Measurements from ENCODE around the gene RAB43.
A peak's percentile ranks its signal among the peaks of the same experiment; 100 is the strongest.
"Not testable (repeated sequence)": the region's sequence is repeated elsewhere in the genome, so short reads cannot be mapped to it uniquely, and the experiment has no call there.

The RAB43 gene

DNA sequence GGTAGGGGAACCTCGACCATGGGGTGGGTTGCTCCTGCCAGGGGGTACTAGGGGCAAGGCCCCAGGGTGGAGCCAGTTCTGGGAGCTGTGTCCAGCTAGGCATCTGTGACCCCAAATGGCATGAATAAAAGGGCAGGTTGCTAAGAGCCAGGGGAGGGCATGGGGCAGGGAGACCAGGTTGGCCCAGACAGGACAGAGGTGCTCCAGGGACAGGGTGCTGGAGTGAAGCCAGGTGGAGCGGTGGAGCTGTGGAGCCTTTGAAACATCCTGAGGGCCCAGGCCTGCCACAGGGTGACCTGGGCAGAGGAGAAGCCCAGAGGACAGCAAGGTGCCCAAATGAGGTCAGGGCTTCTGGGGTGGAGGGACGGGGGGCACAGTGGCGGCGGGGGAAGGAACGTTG is 33.3 kb downstream of the RAB43 start:
- DNase-seq (ENCODE audit: low spot score) = not testable (repeated sequence)

DNA sequence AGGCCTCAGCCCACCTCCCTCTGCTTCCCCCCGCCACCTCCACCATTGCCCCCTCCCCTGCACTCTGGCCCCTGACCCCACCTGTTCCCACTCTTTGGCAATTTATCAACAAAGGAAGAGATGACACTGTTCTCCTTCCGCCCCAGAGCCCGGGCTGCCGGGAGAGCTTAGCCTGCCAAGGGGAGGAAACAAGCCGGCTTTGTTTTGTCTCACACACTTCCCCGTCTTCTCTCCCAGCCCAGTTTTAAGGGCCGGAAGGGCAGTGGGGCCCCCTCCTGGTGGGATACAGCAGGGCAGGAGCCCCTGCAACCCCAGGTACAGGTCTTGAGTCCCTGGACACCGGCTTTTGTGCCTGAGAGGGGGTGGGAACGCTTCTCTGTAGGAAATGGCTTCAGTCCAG is 33.7 kb downstream of the RAB43 start:
- DNase-seq (ENCODE audit: low spot score) = not testable (repeated sequence)

DNA sequence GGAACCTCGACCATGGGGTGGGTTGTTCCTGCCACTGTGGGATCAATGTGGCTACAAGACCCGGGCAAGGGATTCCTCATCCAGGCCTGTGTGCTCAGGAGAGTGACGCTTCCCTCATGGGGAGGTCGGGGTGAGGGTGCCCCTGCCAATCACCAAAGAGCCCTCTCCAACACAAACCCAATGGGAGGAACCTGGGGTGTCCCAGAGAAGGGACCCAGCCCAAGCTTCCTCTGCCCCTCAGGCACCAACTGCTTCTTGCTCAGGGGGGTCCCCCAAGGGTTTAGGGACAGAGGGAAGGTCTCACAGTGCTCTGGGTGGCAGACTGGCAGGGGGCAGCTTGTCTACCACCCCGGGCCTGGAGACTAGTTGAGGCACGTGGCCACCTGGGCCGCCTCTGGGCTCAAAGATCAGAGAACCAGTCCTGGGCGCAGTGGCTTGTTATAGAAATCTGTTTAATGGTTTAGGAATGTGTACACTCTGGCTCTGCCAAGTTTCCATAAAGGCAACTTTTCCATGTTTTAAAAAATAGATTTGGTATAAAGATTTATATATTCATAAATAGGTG is 34.4 kb downstream of the RAB43 start:
- peak; percentile 73 for DNase-seq (ENCODE audit: low spot score)

DNA sequence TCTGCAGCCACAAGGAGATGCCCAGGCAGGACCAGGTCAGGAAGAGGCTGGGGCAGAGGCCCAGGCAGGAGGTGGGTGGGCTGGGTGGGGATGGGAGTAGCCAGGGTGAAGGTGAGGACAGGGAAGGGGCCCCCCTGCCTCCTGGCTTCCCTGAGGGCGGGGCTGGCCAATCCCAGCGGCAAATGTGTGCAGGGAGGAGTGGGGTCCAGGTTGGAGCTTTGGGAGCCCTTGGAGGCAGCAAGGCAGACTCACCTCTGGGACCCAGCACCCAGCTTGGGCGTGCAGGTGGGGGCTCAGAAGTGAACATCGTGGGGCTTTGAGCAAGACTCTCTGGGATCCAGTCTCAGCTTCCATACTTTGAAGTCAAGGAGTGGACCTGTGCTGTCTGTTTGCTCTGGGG is 35.8 kb downstream of the RAB43 start:
- no peak for DNase-seq (ENCODE audit: low spot score)

DNA sequence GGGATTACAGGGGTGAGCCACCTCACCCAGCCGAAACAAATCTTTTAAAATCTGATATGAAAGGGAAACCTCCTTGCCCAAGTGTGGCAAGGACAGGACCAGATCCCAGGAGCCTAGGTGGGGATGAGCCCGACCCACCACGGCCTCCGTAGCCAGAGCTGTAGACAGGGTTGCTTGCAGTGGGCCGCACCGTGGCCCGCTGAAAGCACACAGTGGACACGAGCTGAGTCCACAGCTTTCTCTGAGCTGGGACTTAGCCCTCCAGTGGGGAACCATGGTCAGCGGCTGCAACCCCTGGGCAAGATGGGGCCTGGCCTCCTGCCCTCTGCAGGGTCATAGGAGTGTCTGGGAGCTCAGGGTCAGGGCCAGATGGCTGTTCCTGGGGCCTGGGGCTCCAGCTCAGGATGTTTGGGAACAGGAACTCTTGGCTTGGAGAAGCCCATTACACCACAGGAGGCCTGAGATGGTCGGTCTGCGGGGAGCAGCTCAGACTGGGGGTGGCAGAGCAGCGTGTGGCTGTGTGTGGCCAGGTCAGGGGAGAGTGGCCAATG is 36.4 kb downstream of the RAB43 start:
- DNase-seq (ENCODE audit: low spot score) = no peak

DNA sequence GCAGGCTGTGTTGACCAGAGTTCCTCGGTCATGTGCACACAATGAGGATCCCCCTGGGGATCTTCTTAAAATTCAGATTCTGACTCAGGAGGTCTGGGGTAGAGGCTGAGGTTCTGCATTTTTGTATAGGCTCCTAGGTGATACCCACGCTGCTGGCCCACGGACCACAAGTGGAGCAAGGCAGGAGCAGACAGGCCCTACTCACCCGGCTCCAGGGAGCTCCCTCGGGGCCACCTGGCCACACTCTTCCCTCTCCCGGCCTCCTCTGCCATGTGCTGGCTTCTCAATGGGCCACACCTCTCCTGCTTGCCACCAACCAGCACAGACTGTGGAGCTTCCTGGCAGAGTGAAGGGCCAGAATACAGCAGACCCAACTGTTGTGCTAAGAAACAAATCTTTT is 37.1 kb downstream of the RAB43 start:
- DNase-seq (ENCODE audit: low spot score) = no peak

DNA sequence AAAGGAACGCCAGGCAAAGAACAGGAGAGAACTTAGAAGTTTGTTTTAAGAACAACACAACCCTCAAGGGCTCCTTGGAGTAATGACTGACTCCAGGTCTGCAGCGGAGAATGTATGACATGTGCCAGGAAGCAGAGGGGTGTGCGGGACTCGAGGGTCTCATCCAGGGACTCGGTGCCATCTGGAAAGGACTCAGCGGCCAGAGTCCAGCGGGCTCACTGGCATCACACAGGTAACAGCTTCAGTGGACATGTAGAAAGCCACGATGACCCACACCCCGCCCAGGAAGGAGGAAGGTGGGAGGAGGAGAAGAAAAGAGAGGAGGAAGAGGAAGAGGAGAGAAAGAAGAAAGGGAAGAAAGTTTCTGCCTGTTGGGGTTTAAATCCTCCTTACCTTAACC is 39.6 kb downstream of the RAB43 start:
- no peak for DNase-seq (ENCODE audit: low spot score)

DNA sequence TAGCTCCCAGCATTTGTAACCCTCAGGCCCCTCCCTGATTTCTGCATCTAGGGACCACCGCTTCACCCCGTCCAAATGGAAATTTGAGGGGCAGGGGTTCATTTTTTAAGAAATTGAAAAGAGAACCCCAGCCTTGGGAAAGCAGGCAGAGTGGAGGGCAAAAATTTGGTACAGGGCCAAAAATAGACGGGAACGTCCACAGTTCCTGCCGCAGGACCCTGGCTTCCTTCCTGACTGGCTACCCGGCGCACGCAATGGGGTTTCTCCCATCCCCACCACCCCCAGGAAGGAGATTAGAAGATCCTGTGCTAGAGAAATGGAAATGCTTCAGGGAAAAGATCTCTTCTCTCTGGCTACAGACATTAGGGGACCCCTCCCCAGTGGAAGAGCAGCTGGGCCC is 40.1 kb downstream of the RAB43 start:
- DNase-seq (ENCODE audit: low spot score) = no peak

DNA sequence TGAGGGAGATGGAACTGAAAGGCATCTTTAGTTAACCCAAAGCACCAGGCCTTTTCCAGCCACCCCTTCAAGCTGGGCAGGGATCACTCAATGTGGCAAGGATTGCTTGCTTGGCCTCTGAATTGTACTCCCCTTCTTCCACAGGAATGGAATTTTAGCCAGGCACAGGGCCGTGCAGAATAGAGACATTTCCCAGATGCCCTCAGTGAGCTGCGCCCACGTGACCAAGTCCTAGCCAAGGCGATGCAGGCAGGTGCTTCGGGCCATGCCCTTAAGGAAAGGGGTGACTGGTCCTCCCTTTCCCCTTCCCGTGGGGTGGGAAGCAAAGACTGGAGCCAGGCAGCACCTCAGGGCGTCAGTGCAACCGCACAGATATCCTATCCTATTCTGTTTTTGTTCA is 43.1 kb downstream of the RAB43 start:
- no peak for DNase-seq (ENCODE audit: low spot score)

DNA sequence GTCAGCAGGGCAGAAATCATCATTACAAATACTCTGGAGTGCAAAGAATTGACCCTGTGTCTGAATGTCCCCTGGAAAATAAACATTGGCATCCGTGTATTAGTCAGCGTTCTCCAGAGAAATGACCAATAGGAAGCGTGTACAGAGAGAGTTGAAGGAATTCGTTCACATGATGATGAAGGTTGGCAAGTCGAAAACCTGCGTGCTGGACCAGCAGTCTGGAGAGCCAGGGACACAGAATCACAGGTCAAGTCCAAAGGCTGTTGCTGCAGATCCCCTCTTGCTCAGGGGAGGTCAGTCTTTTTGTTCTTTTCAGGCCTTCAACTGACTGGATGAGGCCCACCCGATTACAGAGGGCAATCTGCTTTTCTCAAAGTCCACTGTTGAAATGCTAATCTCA is 44.4 kb downstream of the RAB43 start:
- no peak for DNase-seq (ENCODE audit: low spot score)

DNA sequence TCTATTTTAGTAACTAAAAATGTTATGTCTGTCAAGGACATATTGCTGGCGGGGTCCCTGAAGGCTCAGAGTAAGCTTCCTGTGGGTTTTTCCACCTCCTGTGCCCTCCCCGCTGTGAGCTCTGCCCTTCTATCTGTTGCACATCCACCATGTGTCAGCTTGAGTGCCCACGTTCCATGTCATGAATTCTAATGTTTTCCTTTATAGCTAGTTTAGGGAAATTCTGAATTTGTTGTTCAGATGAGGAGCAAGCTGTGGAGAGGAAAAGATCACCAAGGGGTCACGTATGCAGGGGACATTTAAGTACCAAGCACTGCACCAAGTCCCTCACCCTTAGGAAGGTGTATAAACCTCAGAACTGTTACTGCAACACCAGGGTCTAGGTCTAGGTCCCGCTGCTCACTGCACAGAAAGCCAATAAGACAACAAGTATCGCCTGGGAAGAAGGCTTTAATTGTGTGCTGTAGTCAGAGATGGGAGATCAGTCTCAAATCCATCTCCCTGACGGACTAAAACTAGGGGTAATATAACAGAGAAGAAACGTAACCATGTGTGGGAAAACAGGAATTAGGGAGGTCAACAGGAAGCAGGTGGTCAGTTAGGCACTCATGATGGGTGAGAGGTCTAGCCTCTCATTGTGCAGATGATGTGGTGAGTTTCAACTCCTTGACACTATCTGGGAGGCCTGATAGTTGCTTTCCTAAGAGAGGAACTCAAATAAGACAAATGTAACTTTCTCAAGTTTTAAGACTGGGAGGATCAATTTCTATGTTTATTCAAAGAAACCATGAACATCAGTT is 51.3 kb downstream of the RAB43 start:
- DNase-seq (ENCODE audit: low spot score) = no peak

DNA sequence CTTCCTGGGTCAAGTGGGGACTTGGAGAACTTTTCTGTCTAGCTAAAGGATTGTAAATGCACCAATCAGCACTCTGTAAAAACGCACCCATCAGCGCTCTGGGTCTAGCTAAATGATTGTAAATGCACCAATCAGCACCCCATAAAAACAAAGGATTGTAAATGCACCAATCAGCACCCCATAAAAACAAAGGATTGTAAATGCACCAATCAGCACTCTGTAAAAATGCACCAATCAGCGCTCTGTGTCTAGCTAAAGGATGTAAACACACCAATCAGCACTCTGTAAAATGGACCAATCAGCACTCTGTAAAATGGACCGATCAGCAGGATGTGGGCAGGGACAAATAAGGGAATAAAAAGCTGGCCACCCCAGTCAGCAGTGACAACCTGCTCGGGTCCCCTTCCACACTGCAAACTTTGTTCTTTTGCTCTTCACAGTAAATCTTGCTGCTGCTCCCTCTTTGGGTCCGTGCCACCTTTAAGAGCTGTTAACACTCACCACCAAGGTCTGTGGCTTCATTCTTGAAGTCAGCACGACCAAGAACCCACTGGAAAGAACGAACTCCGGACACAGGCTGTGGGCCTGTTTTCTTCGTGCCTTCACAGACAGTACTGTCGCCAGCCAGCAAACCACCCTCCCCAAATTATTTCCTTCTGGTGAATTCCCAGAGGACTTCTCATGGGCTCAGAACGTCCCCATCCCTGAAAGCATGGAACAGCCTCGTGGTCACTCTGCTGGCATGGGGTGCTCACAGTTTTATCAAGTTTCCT is 52.1 kb downstream of the RAB43 start:
- DNase-seq (ENCODE audit: low spot score) = not testable (repeated sequence)

DNA sequence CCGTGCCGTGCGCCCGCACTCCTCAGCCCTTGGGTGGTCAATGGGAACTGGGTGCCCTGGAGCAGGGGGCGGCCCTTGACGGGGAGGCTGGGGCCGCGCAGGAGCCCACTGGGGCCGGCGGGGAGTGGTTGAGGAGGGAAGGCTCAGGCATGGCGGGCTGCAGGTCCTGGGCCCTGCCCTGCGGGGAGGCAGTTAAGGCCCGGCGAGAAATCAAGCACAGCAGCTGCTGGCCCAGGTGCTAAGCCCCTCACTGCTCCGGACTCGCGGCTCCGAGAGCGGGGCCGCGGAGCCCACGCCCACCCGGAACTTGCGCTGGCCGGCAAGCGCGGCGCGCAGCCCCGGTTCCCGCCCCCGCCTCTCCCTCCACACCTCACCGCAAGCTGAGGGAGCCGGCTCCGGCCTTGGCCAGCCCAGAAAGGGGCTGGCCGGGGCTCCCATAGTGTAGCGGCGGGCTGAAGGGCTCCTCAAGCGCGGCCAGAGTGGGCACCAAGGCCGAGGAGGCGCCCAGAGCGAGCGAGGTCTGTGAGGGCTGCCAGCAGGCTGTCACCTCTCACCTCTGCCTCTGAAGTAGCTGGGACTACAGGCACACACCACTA is 53.2 kb downstream of the RAB43 start:
- no peak for DNase-seq (ENCODE audit: low spot score)

DNA sequence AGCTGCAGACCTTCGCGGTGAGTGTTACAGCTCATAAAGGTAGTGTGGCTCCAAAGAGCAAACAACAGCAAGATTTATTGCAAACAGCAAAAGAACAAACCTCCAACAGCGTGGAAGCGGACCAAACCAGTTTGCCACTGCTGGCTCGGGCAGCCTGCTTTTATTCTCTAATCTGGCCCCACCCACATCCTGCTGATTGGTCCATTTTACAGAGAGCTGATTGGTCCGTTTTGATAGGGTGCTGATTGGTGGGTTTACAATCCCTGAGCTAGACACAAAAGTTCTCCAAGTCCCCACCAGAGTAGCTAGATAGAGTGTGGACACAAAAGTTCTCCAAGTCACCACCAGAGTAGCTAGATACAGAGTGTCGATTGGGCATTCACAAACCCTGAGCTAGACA is 53.9 kb downstream of the RAB43 start:
- DNase-seq (ENCODE audit: low spot score) = not testable (repeated sequence)

DNA sequence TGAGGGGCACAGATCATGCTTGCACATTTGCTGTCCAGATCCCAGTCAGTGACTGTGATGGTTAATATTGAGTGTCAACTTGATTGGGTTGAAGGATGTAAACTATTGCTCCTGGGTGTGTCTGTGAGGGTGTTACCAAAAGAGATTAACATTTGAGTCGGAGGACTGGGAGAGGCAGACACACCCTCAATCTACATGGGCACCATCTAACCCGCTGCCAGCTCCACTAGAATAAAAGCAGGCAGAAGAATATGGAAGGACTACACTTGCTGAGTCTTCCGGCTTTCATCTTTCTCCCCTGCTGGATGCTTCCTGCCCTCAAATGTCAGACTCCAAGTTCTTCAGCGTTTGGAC is 55.9 kb downstream of the RAB43 start:
- DNase-seq (ENCODE audit: low spot score) = no peak

DNA sequence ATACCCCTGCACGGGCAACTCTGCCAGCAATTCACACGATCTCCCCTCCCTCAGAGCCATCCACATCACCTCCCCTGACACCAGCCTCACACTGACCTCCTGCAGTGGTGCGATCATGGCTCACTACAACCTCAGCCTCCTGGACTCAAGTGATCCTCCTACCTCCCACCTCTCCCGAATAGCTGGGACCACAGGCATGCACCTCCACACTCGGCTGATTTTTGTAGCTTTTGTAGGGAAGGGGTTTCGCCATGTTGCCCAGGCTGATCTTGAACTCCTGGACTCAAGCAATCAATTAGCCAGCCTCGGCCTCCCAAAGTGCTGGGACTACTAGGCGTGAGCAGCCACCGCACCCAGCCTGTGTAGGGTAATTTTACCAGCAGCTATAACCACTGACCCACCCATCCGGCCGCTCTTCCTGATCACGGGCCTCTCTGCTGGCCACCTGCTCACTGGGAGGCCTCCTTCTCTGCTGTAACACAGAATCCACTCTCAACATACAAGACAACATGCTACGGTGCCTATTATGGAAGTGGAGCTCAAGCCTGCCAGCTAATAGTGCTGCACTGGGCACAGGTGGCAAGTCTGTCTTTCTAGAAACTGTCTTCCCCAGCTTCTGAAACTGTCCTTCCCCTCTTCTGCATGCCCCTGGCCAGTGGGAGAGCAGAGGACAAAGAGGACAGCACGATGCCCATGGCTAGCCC is 56.4 kb downstream of the RAB43 start:
- no peak for DNase-seq (ENCODE audit: low spot score)

DNA sequence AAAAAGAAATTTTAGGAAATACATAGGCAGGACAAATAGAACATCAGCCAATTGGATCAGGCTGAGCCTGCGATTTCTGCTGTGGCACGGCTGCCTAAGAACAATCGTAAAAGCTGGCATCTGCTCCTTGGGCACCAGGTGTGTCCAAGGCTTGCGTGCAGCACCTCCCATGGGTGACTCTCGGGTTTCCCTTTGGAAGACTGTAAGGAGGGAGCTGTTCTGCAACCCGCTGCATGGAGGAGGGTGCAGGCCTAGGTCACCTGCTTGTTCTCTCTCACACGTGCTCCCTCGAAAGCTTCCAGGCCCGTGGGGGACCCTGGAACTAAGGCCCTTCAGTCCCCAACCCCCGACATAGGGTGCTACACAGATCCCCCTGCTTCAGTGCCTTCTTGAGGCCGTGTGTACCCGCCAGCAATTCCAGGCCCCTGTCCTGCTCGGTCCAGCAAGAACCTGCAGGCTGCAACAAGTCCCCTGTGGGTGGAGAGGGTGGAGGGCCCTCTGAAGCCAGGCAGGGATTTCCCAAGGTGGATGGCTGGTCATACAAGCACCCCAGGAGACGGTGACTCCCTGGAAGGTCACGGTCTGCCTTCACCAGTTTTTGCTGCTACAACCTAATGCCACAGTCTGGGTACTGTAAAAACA is 57.6 kb downstream of the RAB43 start:
- DNase-seq (ENCODE audit: low spot score) = no peak

DNA sequence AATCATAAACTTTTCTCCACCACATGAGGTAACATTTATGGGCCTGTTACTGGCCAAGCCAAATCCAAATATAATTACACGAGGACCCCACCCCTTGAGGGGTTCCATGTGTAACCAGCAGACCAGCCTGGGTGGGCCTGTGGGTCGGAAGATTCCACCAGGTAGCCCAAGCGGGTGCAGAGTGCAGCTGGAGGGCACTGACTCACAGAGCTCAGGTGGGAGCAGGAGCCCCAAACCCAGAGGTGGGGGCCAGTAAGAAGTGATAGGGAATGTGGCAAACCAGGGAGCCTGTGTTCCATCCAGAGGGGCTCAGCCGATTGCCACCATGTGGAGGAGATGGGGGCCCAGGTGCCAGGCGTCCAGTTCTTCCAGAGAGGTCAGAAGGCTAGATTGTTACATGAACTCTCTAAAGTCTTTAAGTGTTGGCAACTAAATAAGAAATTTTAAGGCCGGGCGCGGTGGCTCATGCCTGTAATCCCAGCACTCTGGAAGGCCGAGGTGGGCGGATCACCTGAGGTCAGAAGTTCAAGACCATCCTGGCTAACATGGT is 58.4 kb downstream of the RAB43 start:
- no peak for DNase-seq (ENCODE audit: low spot score)

DNA sequence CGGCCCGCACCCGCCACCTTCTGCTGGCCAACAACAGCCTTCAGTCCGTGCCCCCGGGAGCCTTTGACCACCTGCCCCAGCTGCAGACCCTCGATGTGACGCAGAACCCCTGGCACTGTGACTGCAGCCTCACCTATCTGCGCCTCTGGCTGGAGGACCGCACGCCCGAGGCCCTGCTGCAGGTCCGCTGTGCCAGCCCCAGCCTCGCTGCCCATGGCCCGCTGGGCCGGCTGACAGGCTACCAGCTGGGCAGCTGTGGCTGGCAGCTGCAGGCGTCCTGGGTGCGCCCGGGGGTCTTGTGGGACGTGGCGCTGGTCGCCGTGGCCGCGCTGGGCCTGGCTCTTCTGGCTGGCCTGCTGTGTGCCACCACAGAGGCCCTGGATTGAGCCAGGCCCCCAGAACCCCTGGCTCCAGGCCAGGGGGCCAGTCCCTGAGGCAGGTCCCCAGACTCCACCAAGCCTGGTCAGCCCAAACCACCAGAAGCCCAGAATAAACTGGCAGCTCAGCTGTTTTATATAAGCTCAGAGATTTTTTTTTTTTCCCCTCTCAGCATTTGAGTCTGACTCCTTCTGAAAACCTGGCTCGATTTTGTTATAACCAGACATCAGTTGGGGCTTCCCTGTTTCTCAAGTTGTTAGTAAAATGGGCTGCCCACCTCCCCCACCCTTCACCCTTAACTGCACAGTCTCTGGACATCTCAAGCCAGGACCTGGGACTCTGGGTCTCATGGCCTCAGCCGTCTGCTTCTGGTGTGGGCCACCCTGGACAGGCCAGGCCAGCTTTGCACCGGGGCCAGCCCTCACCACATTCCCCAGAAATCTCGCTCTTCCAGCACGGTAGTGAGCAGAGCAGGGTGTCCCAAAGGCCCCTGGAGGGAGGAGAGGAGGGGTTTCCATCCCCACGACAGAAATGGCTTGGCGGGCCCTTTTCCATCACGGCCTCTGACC is 59.4 kb downstream of the RAB43 start:
- no peak for DNase-seq (ENCODE audit: low spot score)
